H4 (cell line): ENCODE measurements around the gene RTL9. TPM values are rescaled to one million over a fixed set of nuclear protein-coding genes. Genes with fewer than 3 reads are reported as not detected.
"Not testable (repeated sequence)": the region's sequence is repeated elsewhere in the genome, so short reads cannot be mapped to it uniquely, and the experiment has no call there.

ENCODE experiments used
- DNase-seq: peaks from one replicate; pipeline ENCODE4 v3.0.0-alpha.2; 2015; ENCODE audit warnings: low spot score
- total RNA-seq: library from RNA; depleted of rRNA; stranded (reverse); fragments of >200 nt; shearing (Covaris generic); gene quantifications from 2 replicates; pipeline ENCODE4 v1.2.3, GENCODE V29; 2014; rRNA removed

The RTL9 gene
- total RNA-seq, 1 experiment from 2014 or later = 0.15 TPM

GRCh38 chrX:110406250-110406649 lies 47.6 kb downstream of the RTL9 start:
- DNase-seq = not testable (repeated sequence)

GRCh38 chrX:110406822-110407221 lies 48.2 kb downstream of the RTL9 start:
- DNase-seq = no peak

- peak; percentile 36 for DNase-seq
These were observed 49.4 kb downstream of the RTL9 start for GRCh38 chrX:110407910-110408545.

Other genes with a start within 250 kb of the RTL9 start
- 20.0 and 24.3 TPM in 2 replicates for gene AMMECR1, start 40.8 kb upstream of the RTL9 start, total RNA-seq